Common myeloid progenitor, CD34-positive (primary cell): ENCODE data around the gene FILIP1.

ENCODE experiments used
- CTCF ChIA-PET: fragments of 350-600 bp; sonication (Branson Sonifier 250); formaldehyde crosslinking; loops from one replicate; lab custom pipeline; 2021; ENCODE audit warnings: antibody characterized with exemption; lab: Charles Lee
- POLR2A ChIA-PET: fragments of 350-600 bp; sonication (Branson Sonifier 250); formaldehyde crosslinking; loops from one replicate; lab custom pipeline; 2021; ENCODE audit warnings: antibody characterized with exemption; lab: Charles Lee
- DNase-seq, 3 donors: peaks; one replicate each; pipeline versions ENCODE4 v3.0.0 to v3.0.0-alpha.2; 2013
- H3K27ac ChIP-seq, 2 experiments: 1 replicate in 1 of 2; 2 replicates in 1 of 2; pipeline ENCODE4 v1.7.0; 2013; ENCODE audit warnings: inconsistent platforms in 2 of 2, low read length in 2 of 2, mild to moderate bottlenecking in 2 of 2, low read depth in 1 of 2, moderate library complexity in 1 of 2; ENCODE audit not compliant: severe bottlenecking in 2 of 2, insufficient read depth in 1 of 2, poor library complexity in 1 of 2
- H3K27me3 ChIP-seq, 5 experiments: replicated peaks in 2 of 5; 1 replicate in 3 of 5; 2 replicates in 2 of 5; pipeline versions ENCODE4 v1.6.1 to v1.7.0; 2013; ENCODE audit warnings: low read length in 4 of 5, mild to moderate bottlenecking in 2 of 5, moderate library complexity in 2 of 5, inconsistent platforms in 1 of 5; ENCODE audit not compliant: insufficient read depth in 5 of 5, control insufficient read depth in 4 of 5
- H3K36me3 ChIP-seq, 4 experiments: 1 replicate in 2 of 4; 2 replicates in 2 of 4; pipeline versions ENCODE4 v1.6.1 to v1.7.0; 2013; ENCODE audit warnings: low read length in 3 of 4, control low read depth in 1 of 4, mild to moderate bottlenecking in 1 of 4; ENCODE audit not compliant: control insufficient read depth in 4 of 4, insufficient read depth in 4 of 4
- H3K4me1 ChIP-seq, 4 experiments: 1 replicate in 3 of 4; 2 replicates in 1 of 4; pipeline versions ENCODE4 v1.6.1 to v1.7.1; 2013; ENCODE audit warnings: low read length in 3 of 4, mild to moderate bottlenecking in 3 of 4, control low read depth in 1 of 4, inconsistent platforms in 1 of 4, moderate library complexity in 1 of 4; ENCODE audit not compliant: control insufficient read depth in 4 of 4, insufficient read depth in 4 of 4; ENCODE audit errors: control extremely low read depth in 1 of 4
- H3K4me3 ChIP-seq, 7 experiments: 1 replicate in 4 of 7; 2 replicates in 3 of 7; pipeline versions ENCODE4 v1.5.1 to v1.7.0; 2013; ENCODE audit warnings: mild to moderate bottlenecking in 7 of 7, low read length in 6 of 7, moderate library complexity in 6 of 7, inconsistent platforms in 2 of 7, low read depth in 2 of 7, control low read depth in 1 of 7; ENCODE audit not compliant: insufficient read depth in 4 of 7, control insufficient read depth in 1 of 7; ENCODE audit errors: extremely low read depth in 1 of 7
- H3K9me3 ChIP-seq, 5 experiments: 1 replicate in 4 of 5; 2 replicates in 1 of 5; pipeline versions ENCODE4 v1.6.1 to v1.7.1; 2013; ENCODE audit warnings: low read length in 4 of 5, mild to moderate bottlenecking in 2 of 5, inconsistent platforms in 1 of 5, low read depth in 1 of 5, moderate library complexity in 1 of 5; ENCODE audit not compliant: control insufficient read depth in 4 of 5, insufficient read depth in 2 of 5; ENCODE audit errors: control extremely low read depth in 1 of 5
- WGBS: methylation state at CpG from one replicate; pipeline ENCODE4 v1.1.5; 2013; ENCODE audit not compliant: insufficient coverage; 5-methylcytosine and 5-hydroxymethylcytosine counted together

Gene FILIP1

DNA sequence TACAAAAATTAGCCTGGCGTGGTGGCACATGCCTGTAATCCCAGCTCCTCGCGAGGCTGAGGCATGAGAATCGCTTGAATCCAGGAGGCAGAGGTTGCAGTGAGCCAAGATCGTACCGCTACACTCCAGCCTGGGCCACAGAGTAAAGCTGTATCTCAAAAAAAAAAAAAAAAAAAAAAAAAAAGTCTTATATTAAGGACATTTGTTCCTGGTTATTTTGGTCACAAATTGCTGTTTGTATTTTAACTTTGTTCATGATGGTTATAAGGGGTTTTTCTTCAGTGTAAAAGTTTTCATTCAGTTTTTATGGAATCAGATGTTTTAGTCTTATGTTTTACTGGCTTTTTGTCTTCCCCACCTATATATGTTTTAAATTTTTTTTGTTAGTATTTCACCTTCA lies 13.9 kb downstream of the FILIP1 start:
- ChIA-PET CTCF (no interaction called here), POLR2A (no interaction called here)
- Histone ChIP-seq H3K36me3 (no peaks in the 10 kb centered on the region), H3K4me3 (no peak overlapping the region), H3K4me1 (no peaks in the 10 kb centered on the region), H3K9me3 (no peaks in the 10 kb centered on the region), H3K27ac (no peak overlapping the region), H3K27me3 (peaks cover 0 to 2% (median under 1%) of the 10 kb centered on the region in 5 experiments)
- no peak for DNase-seq
- no CpG with 5 or more reads among the region's 6 CpGs for WGBS

DNA sequence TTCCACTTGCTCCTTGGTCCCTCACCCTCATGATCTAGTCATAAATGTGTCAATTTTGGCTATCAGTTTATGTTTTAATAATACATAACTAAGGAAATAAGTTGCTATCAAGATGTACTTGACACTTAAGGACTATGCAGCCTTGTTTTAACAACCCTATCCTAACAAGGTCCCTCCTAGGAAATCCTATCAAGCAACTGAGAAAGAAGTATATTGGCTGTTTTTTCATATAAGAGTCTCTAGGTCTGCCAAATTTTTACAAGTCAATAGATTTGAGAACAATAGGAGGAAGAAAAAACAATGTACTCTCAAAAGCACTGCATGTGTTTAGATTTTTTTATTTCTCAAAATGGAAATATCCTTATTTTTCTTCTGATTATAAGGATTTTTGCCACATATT lies 14.7 kb downstream of the FILIP1 start:
- no peaks in the 10 kb centered on the region for H3K9me3 ChIP-seq
- no peaks in the 10 kb centered on the region for H3K4me1 ChIP-seq
- H3K27me3 ChIP-seq: peaks cover 0 to 6% (median 2%) of the 10 kb centered on the region in 5 experiments
- POLR2A ChIA-PET: no interaction called here
- H3K27ac ChIP-seq: no peak overlapping the region
- H3K4me3 ChIP-seq: no peak overlapping the region
- no peaks in the 10 kb centered on the region for H3K36me3 ChIP-seq
- DNase-seq: no peak
- CTCF ChIA-PET: no interaction called here

DNA sequence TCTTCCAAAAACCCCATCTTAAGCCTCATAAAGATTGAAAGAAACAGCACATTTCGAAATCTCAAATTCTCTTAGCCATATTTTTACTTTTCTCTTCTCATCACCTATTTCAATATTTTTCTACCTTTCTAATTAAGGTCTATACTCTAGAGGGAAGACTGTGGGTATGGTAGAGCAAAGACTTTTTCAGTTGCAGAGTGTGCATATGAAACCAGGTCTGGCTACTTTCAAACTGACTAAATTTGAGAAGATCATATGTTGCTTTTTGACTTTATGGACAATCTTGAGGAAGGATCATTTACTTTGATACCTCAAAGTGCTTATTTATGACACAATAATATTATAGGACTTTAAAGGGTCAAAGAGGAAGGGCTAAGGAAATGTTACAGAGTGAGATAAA lies 20.7 kb downstream of the FILIP1 start:
- WGBS: no CpG with 5 or more reads among the region's 1 CpG
- DNase-seq: no peak
- peaks cover 0 to 1% (median 0%) of the 10 kb centered on the region in 5 experiments for H3K9me3 ChIP-seq
- ChIA-PET CTCF (no interaction called here), POLR2A (no interaction called here)
- no peak overlapping the region for H3K27ac ChIP-seq
- H3K4me1 ChIP-seq: no peaks in the 10 kb centered on the region
- no peak overlapping the region for H3K4me3 ChIP-seq
- no peaks in the 10 kb centered on the region for H3K36me3 ChIP-seq
- peaks cover 0 to 7% (median 2%) of the 10 kb centered on the region in 5 experiments for H3K27me3 ChIP-seq

DNA sequence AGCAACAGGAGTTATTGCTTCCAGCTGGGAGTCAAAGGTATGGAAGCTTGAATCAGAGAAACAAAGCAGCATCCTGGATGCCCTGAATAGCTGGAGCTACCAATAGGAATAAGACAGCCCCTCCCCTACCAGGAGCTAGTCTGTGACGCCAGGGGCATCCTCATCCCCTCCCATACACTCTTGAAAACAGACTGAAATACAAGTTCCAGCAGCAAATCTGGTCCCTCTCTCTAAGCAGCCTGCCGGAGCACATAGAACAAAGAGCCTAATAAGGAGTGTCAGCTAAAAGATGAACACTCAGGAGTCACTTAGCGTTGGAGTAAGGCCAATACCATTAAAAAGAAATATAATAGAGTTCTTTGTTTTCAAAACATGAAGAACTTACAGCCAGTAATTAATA lies 25.6 kb downstream of the FILIP1 start:
- ChIA-PET POLR2A (no interaction called here), CTCF (interaction anchor here (0.9 to 1.1 kb wide), 2 partner anchors 9 to 13 kb away, joined by 3 read pairs; no protein-coding TSS in a partner anchor)
- peaks cover 0 to 1% (median 0%) of the 10 kb centered on the region in 5 experiments for H3K27me3 ChIP-seq

DNA sequence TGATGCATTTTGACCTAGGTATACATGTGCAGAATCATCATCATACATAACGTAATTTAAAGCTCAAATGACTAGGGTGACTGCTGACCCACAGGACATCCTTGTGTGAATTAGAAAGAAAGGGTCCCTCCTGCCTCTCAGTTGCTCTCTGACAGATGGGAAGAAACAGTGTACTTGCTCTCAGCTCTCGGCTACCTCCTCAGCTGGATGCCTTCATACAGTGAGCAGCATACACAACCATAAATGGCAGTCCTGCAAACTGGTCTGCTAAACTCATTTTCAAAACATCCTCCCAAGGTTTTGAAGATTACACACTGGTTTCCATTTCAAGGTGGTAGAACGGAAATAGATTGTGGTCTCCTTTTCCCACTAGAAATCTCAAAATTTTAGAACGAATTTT lies 26.3 kb downstream of the FILIP1 start:
- Histone ChIP-seq H3K4me3 (no peak overlapping the region), H3K9me3 (peaks cover 0 to 2% (median 0%) of the 10 kb centered on the region in 5 experiments), H3K27me3 (no peaks in the 10 kb centered on the region), H3K36me3 (no peaks in the 10 kb centered on the region), H3K4me1 (no peaks in the 10 kb centered on the region), H3K27ac (no peak overlapping the region)
- no peak for DNase-seq
- POLR2A ChIA-PET: no interaction called here
- CTCF ChIA-PET: interaction anchor here (0.9 to 1.1 kb wide), 2 partner anchors 9 to 14 kb away, joined by 3 read pairs; no protein-coding TSS in a partner anchor
- 95% methylated on average over 2 of the region's 4 CpGs for WGBS

More for the DNA sequence above, 25.6 kb downstream of the FILIP1 start:
- H3K4me1 ChIP-seq: no peaks in the 10 kb centered on the region
- H3K27ac ChIP-seq: no peak overlapping the region
- no peak overlapping the region for H3K4me3 ChIP-seq
- H3K36me3 ChIP-seq: no peaks in the 10 kb centered on the region
- H3K9me3 ChIP-seq: peaks cover 0 to 2% (median 0%) of the 10 kb centered on the region in 5 experiments
- no peak for DNase-seq
- 93% methylated on average over 2 of the region's 3 CpGs for WGBS

DNA sequence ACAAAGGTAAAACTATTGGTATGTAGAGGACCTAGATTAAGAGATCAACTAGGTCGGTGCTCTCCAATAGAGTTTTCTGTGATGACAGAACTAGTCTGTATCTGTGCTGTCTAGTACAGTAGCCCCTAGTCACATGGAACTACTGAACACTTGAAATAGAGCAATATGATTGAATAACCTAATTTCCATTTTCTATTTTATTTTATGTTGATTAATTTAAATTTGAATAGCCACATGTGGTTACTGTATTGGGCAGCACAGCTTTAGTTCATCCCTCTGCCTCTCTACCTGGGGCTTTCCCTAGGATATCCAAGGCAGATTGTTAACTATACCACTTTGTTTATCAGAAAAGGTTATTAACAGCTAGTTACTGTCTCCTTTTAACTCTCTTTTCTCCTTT lies 27.0 kb downstream of the FILIP1 start:
- Histone ChIP-seq H3K4me1 (no peaks in the 10 kb centered on the region), H3K9me3 (peaks cover 0 to 2% (median 0%) of the 10 kb centered on the region in 5 experiments), H3K27me3 (peaks cover 0 to 2% (median 0%) of the 10 kb centered on the region in 5 experiments), H3K4me3 (no peak overlapping the region), H3K27ac (no peak overlapping the region), H3K36me3 (no peaks in the 10 kb centered on the region)
- ChIA-PET POLR2A (no interaction called here), CTCF (interaction anchor here (1.1 kb wide), 1 partner anchor 8 kb away, joined by 3 read pairs; no protein-coding TSS in a partner anchor)
- DNase-seq: no peak
- no CpG with 5 or more reads among the region's 1 CpG for WGBS

DNA sequence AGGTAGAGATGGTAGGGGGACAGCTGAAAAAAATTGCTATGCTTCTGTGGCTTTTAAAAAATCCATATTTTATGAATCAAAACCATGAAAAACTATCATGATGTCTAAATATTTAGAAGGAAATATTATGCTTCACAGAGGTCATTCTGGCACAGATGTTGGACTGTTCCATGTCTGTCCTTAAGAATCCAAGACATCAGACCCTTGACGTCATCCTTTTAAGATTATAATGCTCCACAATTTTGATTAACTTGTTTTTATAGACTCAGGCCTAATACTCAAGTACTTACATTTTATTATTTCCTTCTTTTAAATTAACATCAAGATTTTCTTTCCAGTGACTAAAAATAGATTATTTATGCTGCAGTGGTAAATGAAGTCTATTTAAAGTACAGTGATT lies 29.7 kb downstream of the FILIP1 start:
- no peak overlapping the region for H3K4me3 ChIP-seq
- DNase-seq: no peak
- H3K9me3 ChIP-seq: peaks cover 0 to 2% (median 0%) of the 10 kb centered on the region in 5 experiments
- no peaks in the 10 kb centered on the region for H3K4me1 ChIP-seq
- ChIA-PET POLR2A (no interaction called here), CTCF (no interaction called here)
- no peaks in the 10 kb centered on the region for H3K36me3 ChIP-seq
- H3K27me3 ChIP-seq: peaks cover 0 to 2% (median 0%) of the 10 kb centered on the region in 5 experiments
- no peak overlapping the region for H3K27ac ChIP-seq
- 100% methylated on average over 1 of the region's 1 CpG for WGBS
